Measurements from ENCODE around the gene AGBL1. TPM values are rescaled to one million over a fixed set of nuclear protein-coding genes. Genes with fewer than 3 reads are reported as not detected.

AGBL1 gene
- total RNA-seq, 2 donors from 2014 or later = 0.23 to 0.91 TPM

DNA sequence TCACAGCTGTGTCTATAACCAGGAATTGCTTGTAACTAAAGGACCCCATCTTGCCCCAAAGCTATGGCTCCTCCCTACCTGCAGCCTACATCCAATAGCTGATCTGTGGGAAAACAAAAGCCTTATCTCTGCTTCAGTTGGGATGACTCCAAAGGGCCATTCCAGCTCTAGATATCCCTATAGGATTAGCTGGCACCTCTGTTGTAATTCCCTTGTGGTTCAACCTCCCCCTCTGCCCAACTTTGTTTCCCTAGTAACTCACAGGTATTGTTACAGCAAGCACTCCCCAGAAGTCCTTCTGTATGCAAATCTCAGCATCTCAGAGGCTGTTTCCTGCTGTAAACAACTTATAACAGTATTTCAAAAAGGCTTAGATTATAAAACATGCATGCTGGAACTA lies 478.6 kb downstream of the AGBL1 start:
- Histone ChIP-seq H3K9me3 (no peaks in the 10 kb centered on the region), H3K27me3 (replicated peaks; ENCODE audit: insufficient read depth) (no peaks in the 10 kb centered on the region), H3K4me1 (replicated peaks) (no peaks in the 10 kb centered on the region), H3K4me3 (no peak overlapping the region), H3K36me3 (no peaks in the 10 kb centered on the region), H3K27ac (no peak overlapping the region)
- no peak for DNase-seq (ENCODE audit: low spot score)
- TF ChIP-seq POLR2A (IDR thresholded peaks at IDR 0.05) = no peak
- no peak for TF ChIP-seq POLR2AphosphoS5 (IDR thresholded peaks at IDR 0.05)
- TF ChIP-seq, protein P1, sequence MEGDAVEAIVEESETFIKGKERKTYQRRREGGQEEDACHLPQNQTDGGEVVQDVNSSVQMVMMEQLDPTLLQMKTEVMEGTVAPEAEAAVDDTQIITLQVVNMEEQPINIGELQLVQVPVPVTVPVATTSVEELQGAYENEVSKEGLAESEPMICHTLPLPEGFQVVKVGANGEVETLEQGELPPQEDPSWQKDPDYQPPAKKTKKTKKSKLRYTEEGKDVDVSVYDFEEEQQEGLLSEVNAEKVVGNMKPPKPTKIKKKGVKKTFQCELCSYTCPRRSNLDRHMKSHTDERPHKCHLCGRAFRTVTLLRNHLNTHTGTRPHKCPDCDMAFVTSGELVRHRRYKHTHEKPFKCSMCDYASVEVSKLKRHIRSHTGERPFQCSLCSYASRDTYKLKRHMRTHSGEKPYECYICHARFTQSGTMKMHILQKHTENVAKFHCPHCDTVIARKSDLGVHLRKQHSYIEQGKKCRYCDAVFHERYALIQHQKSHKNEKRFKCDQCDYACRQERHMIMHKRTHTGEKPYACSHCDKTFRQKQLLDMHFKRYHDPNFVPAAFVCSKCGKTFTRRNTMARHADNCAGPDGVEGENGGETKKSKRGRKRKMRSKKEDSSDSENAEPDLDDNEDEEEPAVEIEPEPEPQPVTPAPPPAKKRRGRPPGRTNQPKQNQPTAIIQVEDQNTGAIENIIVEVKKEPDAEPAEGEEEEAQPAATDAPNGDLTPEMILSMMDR (IDR thresholded peaks at IDR 0.05) = no peak
- intact Hi-C loops (cut with DNase I) = no loop called here

DNA sequence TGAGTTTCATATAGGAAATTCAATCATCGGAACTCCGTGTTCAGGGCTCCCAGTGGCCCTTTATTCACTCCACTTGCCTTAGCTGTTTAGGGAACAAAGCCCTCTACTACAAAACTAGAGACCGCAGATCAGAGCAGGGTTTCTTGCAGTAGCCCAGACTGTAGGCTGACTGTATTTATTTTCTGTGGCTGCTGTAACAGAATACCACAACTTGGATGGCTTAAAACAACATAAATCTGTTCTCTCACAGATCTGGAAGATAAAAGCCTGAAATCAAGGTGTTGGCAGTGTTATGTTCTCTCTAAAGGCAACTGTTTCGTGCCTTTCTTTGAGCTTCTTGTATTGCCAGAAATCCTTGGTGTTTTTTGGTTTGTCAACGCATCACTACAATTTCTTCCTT lies 479.0 kb downstream of the AGBL1 start:
- DNase-seq (ENCODE audit: low spot score) = no peak
- TF ChIP-seq, protein P1 (IDR thresholded peaks at IDR 0.05) = no peak
- TF ChIP-seq POLR2AphosphoS5 (IDR thresholded peaks at IDR 0.05) (no peak), POLR2A (IDR thresholded peaks at IDR 0.05) (no peak)
- Histone ChIP-seq H3K9me3 (no peaks in the 10 kb centered on the region), H3K4me1 (replicated peaks) (no peaks in the 10 kb centered on the region), H3K4me3 (no peak overlapping the region), H3K36me3 (no peaks in the 10 kb centered on the region), H3K27ac (no peak overlapping the region), H3K27me3 (replicated peaks; ENCODE audit: insufficient read depth) (no peaks in the 10 kb centered on the region)
- WGBS = 30% methylated on average over 5 of the region's 5 CpGs
- intact Hi-C loops (cut with DNase I) = no loop called here

GRCh38 chr15:86568378-86568777 lies 488.7 kb downstream of the AGBL1 start:
- H3K27ac ChIP-seq = no peak overlapping the region
- no peaks in the 10 kb centered on the region for H3K36me3 ChIP-seq
- no peaks in the 10 kb centered on the region for H3K9me3 ChIP-seq
- no peak for DNase-seq (ENCODE audit: low spot score)
- TF ChIP-seq, protein P1 (IDR thresholded peaks at IDR 0.05) = no peak
- no peak for TF ChIP-seq POLR2AphosphoS5 (IDR thresholded peaks at IDR 0.05)
- TF ChIP-seq POLR2A (IDR thresholded peaks at IDR 0.05) = no peak
- intact Hi-C loops (cut with DNase I) = no loop called here
- no peaks in the 10 kb centered on the region for H3K4me1 ChIP-seq (replicated peaks)
- no peak overlapping the region for H3K4me3 ChIP-seq
- no peaks in the 10 kb centered on the region for H3K27me3 ChIP-seq (replicated peaks; ENCODE audit: insufficient read depth)

GRCh38 chr15:86570738-86571137 lies 491.1 kb downstream of the AGBL1 start:
- WGBS = 59% methylated on average over 8 of the region's 9 CpGs
- no peak for DNase-seq (ENCODE audit: low spot score)
- Histone ChIP-seq H3K9me3 (no peaks in the 10 kb centered on the region), H3K27me3 (replicated peaks; ENCODE audit: insufficient read depth) (no peaks in the 10 kb centered on the region), H3K4me1 (replicated peaks) (no peaks in the 10 kb centered on the region), H3K4me3 (no peak overlapping the region), H3K27ac (no peak overlapping the region), H3K36me3 (no peaks in the 10 kb centered on the region)
- TF ChIP-seq POLR2A (IDR thresholded peaks at IDR 0.05) (no peak), POLR2AphosphoS5 (IDR thresholded peaks at IDR 0.05) (no peak)
- TF ChIP-seq, protein P1 (IDR thresholded peaks at IDR 0.05) = no peak
- intact Hi-C loops (cut with DNase I) = no loop called here

- intact Hi-C loops (cut with DNase I) = no loop called here
- Histone ChIP-seq H3K4me3 (no peak overlapping the region), H3K4me1 (replicated peaks) (no peaks in the 10 kb centered on the region)
Observed at GRCh38 chr15:86571873-86572272, 492.2 kb downstream of the AGBL1 start.

More at GRCh38 chr15:86571873-86572272, 492.2 kb downstream of the AGBL1 start:
- Histone ChIP-seq H3K36me3 (no peaks in the 10 kb centered on the region), H3K27ac (no peak overlapping the region), H3K27me3 (replicated peaks; ENCODE audit: insufficient read depth) (no peaks in the 10 kb centered on the region), H3K9me3 (no peaks in the 10 kb centered on the region)
- TF ChIP-seq, protein P1 (IDR thresholded peaks at IDR 0.05) = no peak
- TF ChIP-seq POLR2AphosphoS5 (IDR thresholded peaks at IDR 0.05) (no peak), POLR2A (IDR thresholded peaks at IDR 0.05) (no peak)
- DNase-seq (ENCODE audit: low spot score) = no peak
- 74% methylated on average over 6 of the region's 11 CpGs for WGBS

All from prostate gland (tissue), 2 donors.